ENCODE measurements around the gene ST8SIA4. TPM values are rescaled to one million over a fixed set of nuclear protein-coding genes. Genes with fewer than 3 reads are reported as not detected.

The ST8SIA4 gene
- total and polyA plus RNA-seq, 10 of the 15 experiments (the other 5 are each of a cell fraction or from before 2014, with no cell fraction given) = 4.4 to 30.9 (median 19.5) TPM

DNA sequence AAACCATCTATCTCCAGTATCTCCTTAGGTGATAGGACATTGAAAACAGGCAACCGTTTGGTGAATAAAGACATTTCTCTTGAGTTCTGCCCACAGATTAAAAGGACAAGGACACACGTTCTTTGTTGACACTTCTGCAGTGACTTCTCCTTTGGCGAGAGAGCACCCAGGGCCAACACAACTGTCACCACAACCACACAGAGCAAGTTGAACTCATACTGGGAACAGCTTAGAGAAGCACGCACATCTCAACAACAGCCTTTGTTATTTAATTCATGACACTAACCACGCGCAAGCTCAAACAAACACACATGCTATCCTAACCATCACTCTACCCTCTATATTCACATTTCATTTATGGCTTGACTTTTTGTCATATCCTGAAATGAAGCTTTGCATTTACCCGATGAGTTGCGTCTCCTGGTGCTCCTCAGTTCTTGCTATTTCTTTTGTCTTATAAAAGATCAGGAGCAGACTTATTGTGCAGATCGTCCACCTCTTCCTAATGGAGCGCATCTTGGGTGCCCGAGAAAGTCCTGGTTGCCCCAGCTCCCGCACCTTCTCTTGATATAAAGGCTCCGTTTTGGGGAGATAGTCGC lies 543 bp downstream of the ST8SIA4 start (continued):
- TF ChIP-seq, protein P1, sequence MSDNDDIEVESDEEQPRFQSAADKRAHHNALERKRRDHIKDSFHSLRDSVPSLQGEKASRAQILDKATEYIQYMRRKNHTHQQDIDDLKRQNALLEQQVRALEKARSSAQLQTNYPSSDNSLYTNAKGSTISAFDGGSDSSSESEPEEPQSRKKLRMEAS (IDR thresholded peaks at IDR 0.05; ENCODE audit: low read depth, low read length) = no peak
- TF ChIP-seq, protein P2, sequence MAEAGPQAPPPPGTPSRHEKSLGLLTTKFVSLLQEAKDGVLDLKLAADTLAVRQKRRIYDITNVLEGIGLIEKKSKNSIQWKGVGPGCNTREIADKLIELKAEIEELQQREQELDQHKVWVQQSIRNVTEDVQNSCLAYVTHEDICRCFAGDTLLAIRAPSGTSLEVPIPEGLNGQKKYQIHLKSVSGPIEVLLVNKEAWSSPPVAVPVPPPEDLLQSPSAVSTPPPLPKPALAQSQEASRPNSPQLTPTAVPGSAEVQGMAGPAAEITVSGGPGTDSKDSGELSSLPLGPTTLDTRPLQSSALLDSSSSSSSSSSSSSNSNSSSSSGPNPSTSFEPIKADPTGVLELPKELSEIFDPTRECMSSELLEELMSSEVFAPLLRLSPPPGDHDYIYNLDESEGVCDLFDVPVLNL (IDR thresholded peaks at IDR 0.05; ENCODE audit: low read depth, low read length) = no peak
- TF ChIP-seq SIX5 (IDR thresholded peaks at IDR 0.05; ENCODE audit: low read depth, low read length, severe bottlenecking) = no peak
- TF ChIP-seq PAX5 (IDR thresholded peaks at IDR 0.05; ENCODE audit: borderline replicate concordance, low read depth, low read length) = no peak

DNA sequence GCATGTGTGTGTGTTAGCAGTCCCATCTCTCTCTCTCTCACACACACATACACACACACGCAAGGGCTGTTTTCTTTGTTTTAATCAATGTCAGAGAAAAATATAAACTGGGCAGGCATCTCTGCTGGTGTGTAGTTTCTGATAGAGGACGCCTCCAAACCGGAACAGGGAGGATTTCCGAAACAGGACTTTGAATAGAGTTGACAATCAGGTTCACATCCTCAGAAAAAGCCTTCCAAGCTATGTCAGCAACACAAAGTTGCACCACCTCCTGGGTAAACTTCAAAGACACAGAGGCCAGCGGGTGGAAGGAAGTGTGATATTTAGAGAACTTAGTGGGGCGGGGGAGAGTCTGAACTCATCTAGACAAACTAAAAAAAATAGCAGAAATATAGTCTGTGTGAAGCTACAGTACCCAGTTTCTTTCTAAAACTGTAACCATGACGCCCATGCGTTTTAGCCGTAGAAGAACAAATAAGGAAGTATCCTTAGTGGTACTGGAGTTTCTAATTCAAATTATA lies 1.2 kb downstream of the ST8SIA4 start:
- peaks cover 0 to 4% of the 10 kb centered on the region in 2 experiments; a peak in 1 of 4 replicates for H3K36me3 ChIP-seq (ENCODE audit: control insufficient read depth in 2 of 2, insufficient read depth in 2 of 2, low read length in 1 of 2)
- no peak for FAIRE-seq
- 0% methylated on average over 9 of the region's 9 CpGs for WGBS (ENCODE audit: insufficient coverage, insufficient replicate concordance, low lambda C conversion rate, missing lambda C conversion rate)
- peak overlapping the region; percentile 98 for H3K27ac ChIP-seq (ENCODE audit: control insufficient read depth, insufficient read depth)
- no TSS peak for BruUV-seq (replicated peaks)
- H3K4me3 ChIP-seq = peak overlapping the region; percentile 98
- H2AFZ ChIP-seq (ENCODE audit: control insufficient read depth, low read depth, low read length) = peak overlapping the region; percentile 55
- intact Hi-C loops (cut with micrococcal nuclease; ENCODE audit: unreplicated experiment) (loop anchor here (1.0 to 5.0 kb wide), 8 partner anchors 74 to 1975 kb away; partner anchors contain the start of genes CHD1 and FAM174A), in situ Hi-C loops (cut with MboI) (loop anchor here (5.0 kb wide), 1 partner anchor 120 kb away; no protein-coding TSS in a partner anchor)
- H3K4me1 ChIP-seq (ENCODE audit: control insufficient read depth, insufficient read depth, low read length) = no peaks in the 10 kb centered on the region
- ChIA-PET CTCF (interaction anchor here (0.7 to 13.2 kb wide), 14 partner anchors 7 to 488 kb away, joined by 4 to 232 read pairs (median 18); no protein-coding TSS in a partner anchor), POLR2A (interaction anchor here (0.6 to 6.1 kb wide), 23 partner anchors 7 to 488 kb away, joined by 3 to 96 read pairs (median 9); no protein-coding TSS in a partner anchor), RAD21 (ENCODE audit: unreplicated experiment) (interaction anchor here (0.7 to 14.2 kb wide), 15 partner anchors 10 to 433 kb away, joined by 3 to 345 read pairs (median 25); no protein-coding TSS in a partner anchor), SMC1A (ENCODE audit: uncharacterized antibody, unreplicated experiment) (interaction anchor here (0.9 to 17.5 kb wide), 21 partner anchors 7 to 471 kb away, joined by 3 to 389 read pairs (median 6); partner anchors contain the start of gene FAM174A)
- H3K27me3 ChIP-seq (replicated peaks in 1 of 2; ENCODE audit: control insufficient read depth in 2 of 2, insufficient read depth in 2 of 2, low read length in 1 of 2) = no peaks in the 10 kb centered on the region
- peak; percentile 2 for ATAC-seq
- H3K79me2 ChIP-seq (ENCODE audit: control insufficient read depth, insufficient read depth, low read length) = peaks cover 89% of the 10 kb centered on the region
- DNase-seq (ENCODE audit: low read depth, low spot score) = no peak
- H3K9me3 ChIP-seq (replicated peaks; ENCODE audit: control insufficient read depth, insufficient read depth, low read length) = no peaks in the 10 kb centered on the region
- peak overlapping the region; percentile 75 for H3K4me2 ChIP-seq (ENCODE audit: control insufficient read depth, insufficient read depth)
- no peaks in the 10 kb centered on the region for H4K20me1 ChIP-seq (ENCODE audit: control insufficient read depth, insufficient read depth)
- H3K9ac ChIP-seq (ENCODE audit: control insufficient read depth, insufficient read depth, low read length) = peak overlapping the region; percentile 97
- TF ChIP-seq ETV6 (conservative IDR thresholded peaks at IDR 0.05 in 1 of 2, IDR thresholded peaks at IDR 0.05 in 1 of 2; ENCODE audit: borderline replicate concordance in 1 of 2, low read depth in 1 of 2) (0 out of 4 replicates have a peak, but pooled peaks of 1 of the 2 experiments have one; percentile 52), HCFC1 (IDR thresholded peaks at IDR 0.05; ENCODE audit: low read length) (no peak), NR2F1 (conservative IDR thresholded peaks at IDR 0.05) (peak; percentile 29; the same call in 1 of the 2 replicates), TAF1 (IDR thresholded peaks at IDR 0.05; ENCODE audit: borderline replicate concordance, low read depth, low read length) (0 out of 2 replicates have a peak, but pooled peaks have one; percentile 13), NFIC (IDR thresholded peaks at IDR 0.05; ENCODE audit: low read depth, low read length) (peak; percentile 51; the same call in 1 of the 2 replicates), POLR2A (IDR thresholded peaks at IDR 0.05; ENCODE audit: low read depth, low read length) (no peak)
- TF ChIP-seq, protein P3, sequence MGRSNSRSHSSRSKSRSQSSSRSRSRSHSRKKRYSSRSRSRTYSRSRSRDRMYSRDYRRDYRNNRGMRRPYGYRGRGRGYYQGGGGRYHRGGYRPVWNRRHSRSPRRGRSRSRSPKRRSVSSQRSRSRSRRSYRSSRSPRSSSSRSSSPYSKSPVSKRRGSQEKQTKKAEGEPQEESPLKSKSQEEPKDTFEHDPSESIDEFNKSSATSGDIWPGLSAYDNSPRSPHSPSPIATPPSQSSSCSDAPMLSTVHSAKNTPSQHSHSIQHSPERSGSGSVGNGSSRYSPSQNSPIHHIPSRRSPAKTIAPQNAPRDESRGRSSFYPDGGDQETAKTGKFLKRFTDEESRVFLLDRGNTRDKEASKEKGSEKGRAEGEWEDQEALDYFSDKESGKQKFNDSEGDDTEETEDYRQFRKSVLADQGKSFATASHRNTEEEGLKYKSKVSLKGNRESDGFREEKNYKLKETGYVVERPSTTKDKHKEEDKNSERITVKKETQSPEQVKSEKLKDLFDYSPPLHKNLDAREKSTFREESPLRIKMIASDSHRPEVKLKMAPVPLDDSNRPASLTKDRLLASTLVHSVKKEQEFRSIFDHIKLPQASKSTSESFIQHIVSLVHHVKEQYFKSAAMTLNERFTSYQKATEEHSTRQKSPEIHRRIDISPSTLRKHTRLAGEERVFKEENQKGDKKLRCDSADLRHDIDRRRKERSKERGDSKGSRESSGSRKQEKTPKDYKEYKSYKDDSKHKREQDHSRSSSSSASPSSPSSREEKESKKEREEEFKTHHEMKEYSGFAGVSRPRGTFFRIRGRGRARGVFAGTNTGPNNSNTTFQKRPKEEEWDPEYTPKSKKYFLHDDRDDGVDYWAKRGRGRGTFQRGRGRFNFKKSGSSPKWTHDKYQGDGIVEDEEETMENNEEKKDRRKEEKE (IDR thresholded peaks at IDR 0.05) = no peak
- TF ChIP-seq, protein P4, sequence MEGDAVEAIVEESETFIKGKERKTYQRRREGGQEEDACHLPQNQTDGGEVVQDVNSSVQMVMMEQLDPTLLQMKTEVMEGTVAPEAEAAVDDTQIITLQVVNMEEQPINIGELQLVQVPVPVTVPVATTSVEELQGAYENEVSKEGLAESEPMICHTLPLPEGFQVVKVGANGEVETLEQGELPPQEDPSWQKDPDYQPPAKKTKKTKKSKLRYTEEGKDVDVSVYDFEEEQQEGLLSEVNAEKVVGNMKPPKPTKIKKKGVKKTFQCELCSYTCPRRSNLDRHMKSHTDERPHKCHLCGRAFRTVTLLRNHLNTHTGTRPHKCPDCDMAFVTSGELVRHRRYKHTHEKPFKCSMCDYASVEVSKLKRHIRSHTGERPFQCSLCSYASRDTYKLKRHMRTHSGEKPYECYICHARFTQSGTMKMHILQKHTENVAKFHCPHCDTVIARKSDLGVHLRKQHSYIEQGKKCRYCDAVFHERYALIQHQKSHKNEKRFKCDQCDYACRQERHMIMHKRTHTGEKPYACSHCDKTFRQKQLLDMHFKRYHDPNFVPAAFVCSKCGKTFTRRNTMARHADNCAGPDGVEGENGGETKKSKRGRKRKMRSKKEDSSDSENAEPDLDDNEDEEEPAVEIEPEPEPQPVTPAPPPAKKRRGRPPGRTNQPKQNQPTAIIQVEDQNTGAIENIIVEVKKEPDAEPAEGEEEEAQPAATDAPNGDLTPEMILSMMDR (IDR thresholded peaks at IDR 0.05 in 2 of 3, conservative IDR thresholded peaks at IDR 0.05 in 1 of 3; ENCODE audit: control insufficient read depth in 2 of 3, extremely low read depth in 1 of 3, insufficient read depth in 1 of 3, low read depth in 3 of 3, low read length in 3 of 3) = no peak
- TF ChIP-seq, protein P5, sequence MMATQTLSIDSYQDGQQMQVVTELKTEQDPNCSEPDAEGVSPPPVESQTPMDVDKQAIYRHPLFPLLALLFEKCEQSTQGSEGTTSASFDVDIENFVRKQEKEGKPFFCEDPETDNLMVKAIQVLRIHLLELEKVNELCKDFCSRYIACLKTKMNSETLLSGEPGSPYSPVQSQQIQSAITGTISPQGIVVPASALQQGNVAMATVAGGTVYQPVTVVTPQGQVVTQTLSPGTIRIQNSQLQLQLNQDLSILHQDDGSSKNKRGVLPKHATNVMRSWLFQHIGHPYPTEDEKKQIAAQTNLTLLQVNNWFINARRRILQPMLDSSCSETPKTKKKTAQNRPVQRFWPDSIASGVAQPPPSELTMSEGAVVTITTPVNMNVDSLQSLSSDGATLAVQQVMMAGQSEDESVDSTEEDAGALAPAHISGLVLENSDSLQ (IDR thresholded peaks at IDR 0.05) = no peak

All from GM12878 (cell line).